RWPE2 (cell line): Measurements from ENCODE around the gene SORCS2.

ENCODE experiments used
- ATAC-seq: fragments of 200-7000 bp; cut with Tn5 transposase; 3 replicates; pipeline ENCODE4 v1.9.1; 2021; ENCODE audit warnings: low read depth
- DNase-seq: peaks from one replicate; pipeline ENCODE4 v3.0.0-alpha.2; 2020; ENCODE audit warnings: low spot score
- H3K27ac ChIP-seq: fragments of 450-650 bp; 2 replicates; pipeline ENCODE4 v1.5.1; 2017; ENCODE audit warnings: mild to moderate bottlenecking; ENCODE audit not compliant: poor library complexity, severe bottlenecking
- H3K27me3 ChIP-seq: fragments of 250-450 bp; sonication (Bioruptor Pico); 2 replicates; pipeline ENCODE4 v1.5.1; 2021; ENCODE audit warnings: mild to moderate bottlenecking, moderate library complexity; ENCODE audit not compliant: insufficient read depth, poor library complexity, severe bottlenecking
- H3K36me3 ChIP-seq: fragments of 250-450 bp; sonication (Bioruptor Pico); 2 replicates; pipeline ENCODE4 v1.5.1; 2020; ENCODE audit warnings: low read depth, mild to moderate bottlenecking, moderate library complexity
- H3K4me1 ChIP-seq: fragments of 250-450 bp; sonication (Bioruptor Pico); 2 replicates; pipeline ENCODE4 v1.5.1; 2021; ENCODE audit warnings: mild to moderate bottlenecking, moderate library complexity; ENCODE audit not compliant: insufficient read depth, poor library complexity, severe bottlenecking
- H3K4me3 ChIP-seq: fragments of 250-450 bp; sonication (Bioruptor Pico); 2 replicates; pipeline ENCODE4 v1.5.1; 2021; ENCODE audit warnings: mild to moderate bottlenecking, moderate library complexity; ENCODE audit not compliant: severe bottlenecking
- H3K9me3 ChIP-seq: fragments of 250-450 bp; sonication (Bioruptor Pico); 2 replicates; pipeline ENCODE4 v1.5.1; 2021; ENCODE audit warnings: mild to moderate bottlenecking, moderate library complexity; ENCODE audit not compliant: severe bottlenecking
- TF ChIP-seq, protein P1 (sequence below): fragments of 450-650 bp; IDR thresholded peaks from one replicate; pipeline ENCODE4 v1.5.1; 2017; ENCODE audit warnings: mild to moderate bottlenecking, moderate library complexity; ENCODE audit not compliant: poor library complexity, severe bottlenecking

The SORCS2 gene

DNA sequence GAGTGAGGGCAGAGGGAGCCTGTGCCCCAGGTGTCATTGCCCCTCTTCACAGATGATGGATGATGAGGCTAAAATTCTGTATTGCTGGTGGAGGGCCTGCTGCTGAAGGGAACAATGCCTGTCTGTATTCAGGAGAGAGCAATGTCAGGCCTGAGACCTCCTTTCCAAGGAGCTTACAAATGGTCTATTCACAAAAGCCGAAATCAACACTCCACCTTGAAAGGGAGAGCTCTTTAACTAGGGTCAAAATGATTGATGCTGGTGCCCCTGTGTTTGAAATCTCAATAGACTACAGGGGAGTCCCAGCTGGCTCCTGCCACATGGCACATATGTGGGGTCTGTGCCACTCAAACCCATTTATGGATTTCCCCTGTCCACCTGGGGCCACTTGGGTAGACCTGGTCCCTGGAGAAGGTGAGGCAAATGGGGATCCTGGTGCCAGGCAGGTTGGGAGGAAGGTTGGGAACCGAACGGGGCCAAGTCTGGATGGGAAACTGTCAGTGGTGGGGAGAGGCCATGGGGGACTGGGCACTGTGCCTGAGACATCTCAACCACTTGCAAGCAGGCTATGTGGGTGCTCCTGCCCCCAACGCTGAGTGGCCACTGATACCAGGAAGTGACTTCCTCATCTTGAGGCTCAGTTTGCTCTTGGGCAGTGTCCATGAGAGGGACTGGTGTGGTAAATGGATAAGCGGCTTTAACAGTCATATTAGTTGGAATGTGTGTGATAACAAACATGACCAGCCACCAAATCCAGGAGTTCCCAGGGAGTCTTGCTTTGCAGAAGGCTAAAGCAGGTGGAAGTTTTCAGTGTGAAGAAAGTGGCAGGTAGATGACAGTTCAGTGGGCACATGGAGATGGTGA lies 466.2 kb downstream of the SORCS2 start:
- Histone ChIP-seq H3K4me1 (no peaks in the 10 kb centered on the region), H3K4me3 (no peak overlapping the region), H3K36me3 (no peaks in the 10 kb centered on the region), H3K27me3 (no peaks in the 10 kb centered on the region), H3K9me3 (no peaks in the 10 kb centered on the region), H3K27ac (no peak overlapping the region)
- TF ChIP-seq, protein P1, sequence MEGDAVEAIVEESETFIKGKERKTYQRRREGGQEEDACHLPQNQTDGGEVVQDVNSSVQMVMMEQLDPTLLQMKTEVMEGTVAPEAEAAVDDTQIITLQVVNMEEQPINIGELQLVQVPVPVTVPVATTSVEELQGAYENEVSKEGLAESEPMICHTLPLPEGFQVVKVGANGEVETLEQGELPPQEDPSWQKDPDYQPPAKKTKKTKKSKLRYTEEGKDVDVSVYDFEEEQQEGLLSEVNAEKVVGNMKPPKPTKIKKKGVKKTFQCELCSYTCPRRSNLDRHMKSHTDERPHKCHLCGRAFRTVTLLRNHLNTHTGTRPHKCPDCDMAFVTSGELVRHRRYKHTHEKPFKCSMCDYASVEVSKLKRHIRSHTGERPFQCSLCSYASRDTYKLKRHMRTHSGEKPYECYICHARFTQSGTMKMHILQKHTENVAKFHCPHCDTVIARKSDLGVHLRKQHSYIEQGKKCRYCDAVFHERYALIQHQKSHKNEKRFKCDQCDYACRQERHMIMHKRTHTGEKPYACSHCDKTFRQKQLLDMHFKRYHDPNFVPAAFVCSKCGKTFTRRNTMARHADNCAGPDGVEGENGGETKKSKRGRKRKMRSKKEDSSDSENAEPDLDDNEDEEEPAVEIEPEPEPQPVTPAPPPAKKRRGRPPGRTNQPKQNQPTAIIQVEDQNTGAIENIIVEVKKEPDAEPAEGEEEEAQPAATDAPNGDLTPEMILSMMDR, result no peak
- ATAC-seq (no peak), DNase-seq (no peak)

DNA sequence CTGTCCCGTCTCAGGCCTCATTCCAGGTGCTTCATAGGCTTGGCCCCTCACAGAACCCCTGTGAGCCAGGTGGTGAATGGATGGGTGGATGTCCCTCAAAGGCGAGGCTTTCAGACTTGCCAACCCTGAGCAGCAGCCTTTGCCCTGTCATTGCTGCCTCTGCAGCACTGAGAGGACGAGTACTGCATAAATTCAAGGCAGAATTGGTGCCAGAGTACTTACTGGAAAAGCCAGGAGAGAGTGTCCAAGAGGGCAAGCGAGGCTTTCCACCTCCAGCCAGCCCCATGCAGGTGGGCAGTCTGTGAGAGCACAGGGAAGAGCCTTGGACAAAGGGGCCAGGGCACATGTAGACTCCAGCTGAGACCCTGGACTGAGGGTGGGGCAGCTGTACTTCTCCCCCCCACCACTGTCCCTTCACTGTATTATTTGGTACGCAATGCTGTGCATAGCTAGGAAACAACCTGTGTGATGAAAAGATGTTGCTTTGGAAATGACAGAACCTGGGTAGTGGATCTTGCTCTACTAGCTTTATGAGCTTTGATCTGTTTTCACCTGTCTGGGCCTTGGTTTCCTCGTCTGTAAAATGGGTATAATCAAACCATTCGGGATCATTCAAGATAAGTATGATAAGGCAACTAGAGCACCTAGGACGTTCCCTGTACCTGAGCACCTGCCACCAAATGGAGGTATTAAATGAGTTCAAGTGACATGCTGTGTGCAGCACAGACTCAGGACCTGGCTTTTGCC lies 467.3 kb downstream of the SORCS2 start:
- H3K27ac ChIP-seq, result no peak overlapping the region
- DNase-seq (no peak), ATAC-seq (no peak)

DNA sequence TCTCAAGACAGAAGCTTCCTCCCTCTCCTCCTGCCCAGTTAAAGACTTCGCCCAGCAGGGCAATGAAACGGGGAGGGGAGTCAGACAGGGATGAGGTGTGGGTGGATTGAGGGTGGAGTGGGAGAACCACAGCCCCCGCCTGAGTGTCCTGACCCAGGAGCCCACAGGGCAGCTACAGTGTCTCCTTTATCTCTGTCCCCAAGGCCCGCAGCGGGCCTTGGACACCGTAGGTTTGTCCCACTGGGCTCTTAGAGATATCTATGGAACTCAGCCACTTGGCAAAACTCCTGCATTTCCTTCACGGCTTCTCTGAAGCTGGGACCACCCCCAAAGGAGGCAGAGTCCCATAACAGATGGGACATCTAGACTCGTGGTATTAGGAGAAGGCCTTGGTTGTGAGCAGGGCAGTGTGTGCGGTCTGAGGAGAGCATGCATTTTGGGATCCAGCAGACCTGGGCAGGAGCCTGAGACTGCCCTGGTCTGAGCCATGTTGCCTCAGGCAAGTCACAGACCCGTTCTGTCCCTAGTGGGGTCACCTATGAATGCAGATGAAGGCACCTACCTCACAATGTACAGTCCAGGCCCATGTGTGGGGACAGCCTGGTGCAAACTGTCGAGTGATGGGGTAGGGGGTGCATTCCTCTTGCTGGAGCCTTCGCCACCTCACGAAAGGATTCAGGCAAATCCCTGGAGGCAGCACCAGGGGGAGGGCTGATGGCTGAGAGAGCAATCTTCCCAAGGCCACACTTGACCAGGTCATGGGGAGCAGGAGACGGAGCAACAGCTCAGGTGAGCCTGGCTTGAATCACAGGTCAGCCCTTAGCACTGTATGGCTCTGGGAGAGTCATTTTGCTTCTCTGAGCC lies 468.1 kb downstream of the SORCS2 start:
- no peak for ATAC-seq
- no peaks in the 10 kb centered on the region for H3K27me3 ChIP-seq
- no peaks in the 10 kb centered on the region for H3K9me3 ChIP-seq
- H3K4me3 ChIP-seq, result no peak overlapping the region
- no peak overlapping the region for H3K27ac ChIP-seq
- no peaks in the 10 kb centered on the region for H3K4me1 ChIP-seq
- no peaks in the 10 kb centered on the region for H3K36me3 ChIP-seq
- TF ChIP-seq, protein P1, result no peak
- no peak for DNase-seq

More for the DNA sequence above, 467.3 kb downstream of the SORCS2 start:
- Histone ChIP-seq H3K27me3 (no peaks in the 10 kb centered on the region), H3K36me3 (no peaks in the 10 kb centered on the region), H3K9me3 (no peaks in the 10 kb centered on the region), H3K4me3 (no peak overlapping the region), H3K4me1 (no peaks in the 10 kb centered on the region)
- TF ChIP-seq, protein P1, result no peak

DNA sequence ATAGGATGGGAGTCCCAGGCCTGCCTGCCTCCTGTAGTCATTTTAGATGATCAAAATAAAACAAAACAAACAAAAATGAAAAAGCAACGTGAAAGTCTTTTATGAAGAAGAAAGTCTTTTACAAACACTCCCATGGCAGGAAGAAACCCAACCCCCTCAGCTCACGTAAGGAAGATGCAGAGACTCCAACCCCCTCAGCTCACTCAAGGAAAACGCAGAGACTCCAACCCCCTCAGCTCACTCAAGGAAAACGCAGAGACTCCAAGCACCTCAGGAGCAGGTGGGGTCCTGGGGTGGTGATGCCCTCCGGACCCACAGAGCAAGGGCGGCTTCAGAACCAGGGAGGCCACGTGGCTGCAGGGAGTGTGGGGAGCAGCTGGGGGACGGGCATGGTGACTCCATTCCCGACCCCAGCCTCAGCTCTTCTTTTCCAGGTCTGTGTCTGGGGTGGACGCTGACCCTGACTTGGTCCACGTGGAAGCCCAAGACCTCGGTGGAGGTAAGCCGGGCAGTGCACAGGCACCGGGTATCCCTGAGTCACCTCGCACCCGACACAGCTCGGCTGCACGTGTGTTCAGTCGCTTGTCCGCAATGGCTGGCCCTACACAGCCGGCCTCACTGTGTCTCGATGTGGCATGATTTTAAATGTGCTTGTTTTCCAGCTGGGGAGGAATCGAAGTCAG lies 468.9 kb downstream of the SORCS2 start:
- ATAC-seq (no peak), DNase-seq (no peak)
- Histone ChIP-seq H3K36me3 (no peaks in the 10 kb centered on the region), H3K27ac (no peak overlapping the region), H3K27me3 (no peaks in the 10 kb centered on the region), H3K9me3 (no peaks in the 10 kb centered on the region), H3K4me3 (no peak overlapping the region), H3K4me1 (no peaks in the 10 kb centered on the region)
- TF ChIP-seq, protein P1, result no peak
